SK-N-MC (cell line): Measurements from ENCODE around the gene COL4A4.
A peak's percentile ranks its signal among the peaks of the same experiment; 100 is the strongest.

ENCODE experiments used
- DNase-seq: peaks from one replicate; pipeline ENCODE4 v3.0.0-alpha.2; 2011; ENCODE audit warnings: low read depth, low spot score
- H3K27ac ChIP-seq: fragments of 200-600 bp; sonication (generic); 2 replicates; pipeline ENCODE4 v1.5.1; 2016; ENCODE audit warnings: mixed run types
- H3K36me3 ChIP-seq: fragments of 200-600 bp; sonication (generic); 2 replicates; pipeline ENCODE4 v1.6.1; 2017; ENCODE audit warnings: antibody characterized with exemption, low read length, mixed read lengths; ENCODE audit not compliant: insufficient read depth
- H3K4me3 ChIP-seq: fragments of 200-600 bp; sonication (generic); 2 replicates; pipeline ENCODE4 v1.5.1; 2016
- H3K9ac ChIP-seq: fragments of 200-600 bp; sonication (generic); 2 replicates; pipeline ENCODE4 v1.8.0; 2017; ENCODE audit warnings: mixed run types, mixed read lengths; ENCODE audit not compliant: insufficient read length
- H3K9me3 ChIP-seq: fragments of 200-600 bp; sonication (generic); 2 replicates; pipeline ENCODE4 v1.6.1; 2017; ENCODE audit warnings: low read depth, mild to moderate bottlenecking, antibody characterized with exemption, low read length, moderate library complexity, mixed read lengths
- EZH2 ChIP-seq: fragments of 200-600 bp; sonication (generic); IDR thresholded peaks from one replicate; pipeline ENCODE4 v1.6.1; 2017; ENCODE audit warnings: antibody characterized with exemption
- FOXP2 ChIP-seq: optimal IDR thresholded peaks from 2 replicates; pipeline ENCODE3; 2011; ENCODE audit warnings: mild to moderate bottlenecking, moderate library complexity; ENCODE audit not compliant: insufficient read depth; ENCODE audit errors: extremely low read length, control extremely low read depth
- POLR2AphosphoS5 ChIP-seq: IDR thresholded peaks from 2 replicates; pipeline ENCODE4 v1.6.1; 2012; ENCODE audit warnings: mild to moderate bottlenecking, low read depth, low read length, borderline replicate concordance

Gene COL4A4

GRCh38 chr2:227163998-227164762, at the start of gene COL4A4, which contains the start of gene COL4A3:
Gene COL4A4, minus strand, starts transcription at chr2:227164205. Its CDS starts 16,722 bp downstream, at chr2:227147483.
Gene COL4A3, plus strand, starts transcription at chr2:227164624. Its CDS starts 103 bp downstream, at chr2:227164727.
- Histone ChIP-seq H3K27ac (no peak within 1 kb of the TSS), H3K9me3 (peaks cover 3% of the 10 kb centered on the region; the same call in 1 of the 2 replicates), H3K36me3 (no peaks in the 10 kb centered on the region), H3K4me3 (peak within 1 kb of the TSS; percentile 75), H3K9ac (no peak within 1 kb of the TSS)
- TF ChIP-seq FOXP2 (no peak), POLR2AphosphoS5 (no peak), EZH2 (no peak)
- DNase-seq, result no peak

DNA sequence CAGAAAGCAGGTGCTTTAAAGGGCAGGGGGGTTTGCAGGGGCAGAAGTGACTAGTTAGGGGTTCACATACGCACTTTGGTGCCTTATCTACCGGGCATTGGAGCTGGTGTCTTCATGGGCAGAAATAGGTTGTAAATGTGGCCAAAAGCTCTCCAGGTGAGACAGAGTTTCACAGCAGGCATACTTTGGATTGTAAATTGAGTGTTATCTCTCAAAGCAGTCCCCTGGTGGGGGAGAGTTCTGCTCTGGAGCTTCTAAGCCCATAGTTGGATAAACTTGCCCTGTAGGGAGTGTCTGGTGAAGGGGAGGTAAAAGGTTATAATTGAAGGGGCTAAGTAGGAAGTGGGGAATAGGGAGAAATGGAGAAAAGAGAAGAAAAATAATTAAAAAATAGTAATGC, 43.6 kb upstream of the COL4A4 start:
- H3K9ac ChIP-seq, result no peak overlapping the region
- no peak for DNase-seq
- no peaks in the 10 kb centered on the region for H3K36me3 ChIP-seq
- no peaks in the 10 kb centered on the region for H3K9me3 ChIP-seq
- TF ChIP-seq POLR2AphosphoS5 (no peak), FOXP2 (no peak)
- no peak overlapping the region for H3K4me3 ChIP-seq
- no peak overlapping the region for H3K27ac ChIP-seq

- TF ChIP-seq POLR2AphosphoS5 (no peak), EZH2 (no peak), FOXP2 (no peak)
- Histone ChIP-seq H3K4me3 (no peak overlapping the region), H3K9me3 (no peaks in the 10 kb centered on the region), H3K36me3 (no peaks in the 10 kb centered on the region), H3K9ac (no peak overlapping the region), H3K27ac (no peak overlapping the region)
- DNase-seq, result no peak
Observed at GRCh38 chr2:227206406-227206805, 42.4 kb upstream of the COL4A4 start.

- H3K9me3 ChIP-seq, result no peaks in the 10 kb centered on the region
- no peak overlapping the region for H3K4me3 ChIP-seq
- TF ChIP-seq POLR2AphosphoS5, result no peak
- no peak for TF ChIP-seq EZH2
- TF ChIP-seq FOXP2, result no peak
Observed at GRCh38 chr2:227205701-227206100, 41.7 kb upstream of the COL4A4 start.

DNA sequence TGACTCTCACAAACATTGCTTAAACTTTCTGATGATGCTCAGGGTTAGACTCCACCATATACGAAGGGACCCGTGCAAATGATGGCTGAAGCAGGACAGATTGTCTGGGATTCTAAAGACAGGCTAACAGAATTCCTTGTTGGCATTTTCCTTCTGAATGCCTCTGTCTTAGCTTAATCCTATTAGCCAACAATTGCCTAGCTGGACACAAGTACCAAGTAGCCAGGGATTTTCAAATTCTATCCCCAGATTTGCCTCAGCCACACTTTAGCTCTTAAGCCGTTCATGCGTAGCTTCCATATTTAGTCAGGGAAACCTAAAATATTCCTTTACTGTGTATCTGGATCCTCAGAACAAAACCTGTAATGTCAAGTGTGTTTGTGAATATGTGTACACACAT, 40.4 kb upstream of the COL4A4 start:
- Histone ChIP-seq H3K36me3 (no peaks in the 10 kb centered on the region), H3K9ac (no peak overlapping the region), H3K4me3 (no peak overlapping the region), H3K9me3 (no peaks in the 10 kb centered on the region), H3K27ac (no peak overlapping the region)
- TF ChIP-seq EZH2, result no peak
- TF ChIP-seq POLR2AphosphoS5, result no peak
- no peak for TF ChIP-seq FOXP2
- DNase-seq, result no peak

More at GRCh38 chr2:227205701-227206100, 41.7 kb upstream of the COL4A4 start:
- H3K36me3 ChIP-seq, result no peaks in the 10 kb centered on the region
- no peak overlapping the region for H3K9ac ChIP-seq
- DNase-seq, result no peak
- no peak overlapping the region for H3K27ac ChIP-seq

DNA sequence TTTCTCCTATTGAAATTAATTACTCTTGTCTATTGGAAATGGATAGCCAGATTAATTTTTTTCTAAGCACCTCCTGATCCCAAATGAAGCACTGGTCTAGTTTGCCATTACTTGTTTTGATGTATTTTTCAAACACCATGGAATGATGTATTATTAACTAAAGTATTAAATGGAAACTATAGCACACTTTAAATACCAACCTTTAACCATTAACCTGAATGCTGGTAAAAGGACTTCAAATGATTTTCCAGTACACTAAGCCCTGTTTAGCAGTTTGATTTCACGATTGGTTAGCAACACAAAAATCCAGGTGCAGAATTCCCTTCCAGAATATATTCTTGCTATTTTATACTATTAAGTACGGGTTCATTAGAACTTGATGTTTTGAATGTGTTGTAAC, 37.8 kb upstream of the COL4A4 start:
- Histone ChIP-seq H3K4me3 (no peak overlapping the region), H3K27ac (no peak overlapping the region), H3K9ac (no peak overlapping the region), H3K9me3 (no peaks in the 10 kb centered on the region), H3K36me3 (no peaks in the 10 kb centered on the region)
- TF ChIP-seq POLR2AphosphoS5 (no peak), EZH2 (no peak), FOXP2 (no peak)
- DNase-seq, result no peak

DNA sequence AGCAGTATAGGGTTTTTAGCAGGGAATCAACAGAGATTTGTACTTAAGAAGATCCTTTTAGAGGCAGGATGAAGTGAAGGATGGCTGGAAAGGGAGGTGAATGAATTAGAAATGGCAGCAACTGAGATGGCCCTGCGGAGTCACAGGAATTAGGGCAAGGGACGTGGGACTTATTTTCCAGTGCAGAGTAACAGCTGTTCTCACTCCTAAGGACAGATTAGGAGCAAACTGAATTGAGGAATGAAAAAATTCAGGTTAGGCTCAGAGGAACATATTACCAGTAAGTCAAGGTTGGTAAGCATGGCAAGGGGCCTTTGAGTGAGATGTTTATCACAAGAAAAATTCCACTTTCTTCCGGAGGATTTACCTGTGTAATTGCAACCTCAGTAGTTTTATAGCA, 34.9 kb upstream of the COL4A4 start:
- no peak for DNase-seq
- Histone ChIP-seq H3K4me3 (no peak overlapping the region), H3K9me3 (no peaks in the 10 kb centered on the region), H3K9ac (no peak overlapping the region), H3K27ac (no peak overlapping the region), H3K36me3 (no peaks in the 10 kb centered on the region)
- TF ChIP-seq FOXP2 (no peak), EZH2 (no peak), POLR2AphosphoS5 (no peak)

DNA sequence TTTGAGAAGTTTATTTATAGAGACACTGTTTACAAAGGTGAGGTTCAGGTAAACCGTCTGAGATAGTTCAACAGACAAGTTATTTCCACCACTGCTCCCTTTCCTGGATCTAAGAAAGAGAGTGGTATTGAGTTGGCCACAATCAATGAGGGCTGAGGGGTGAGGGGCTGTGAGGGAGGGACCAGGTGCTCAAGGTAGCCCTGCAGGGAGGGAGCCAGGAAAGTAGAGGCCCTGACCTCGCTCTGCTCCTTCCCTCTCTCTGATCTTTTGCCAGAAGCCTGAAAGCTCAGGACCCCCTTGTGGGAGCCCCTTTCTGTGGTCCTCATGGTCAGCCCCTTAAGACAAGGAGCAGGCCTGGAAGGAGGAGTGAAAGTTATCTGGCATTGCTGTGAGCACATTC, 30.2 kb upstream of the COL4A4 start:
- Histone ChIP-seq H3K9ac (no peak overlapping the region), H3K27ac (no peak overlapping the region), H3K4me3 (no peak overlapping the region), H3K9me3 (no peaks in the 10 kb centered on the region), H3K36me3 (no peaks in the 10 kb centered on the region)
- no peak for DNase-seq
- no peak for TF ChIP-seq POLR2AphosphoS5
- TF ChIP-seq EZH2, result no peak
- no peak for TF ChIP-seq FOXP2
